GM19372 (cell line): ENCODE data around the gene DRC7.
A peak's percentile ranks its signal among the peaks of the same experiment; 100 is the strongest.
"Not testable (repeated sequence)": the region's sequence is repeated elsewhere in the genome, so short reads cannot be mapped to it uniquely, and the experiment has no call there.

Source experiments
- ATAC-seq: cut with Tn5 transposase; IDR thresholded peaks from one replicate; pipeline ENCODE4 v1.9.1; 2021; ENCODE audit warnings: mild to moderate bottlenecking, low read depth, moderate library complexity; ENCODE audit not compliant: unreplicated experiment

The DRC7 gene

GRCh38 chr16:57730771-57731730 is 36.4 kb downstream of the DRC7 start:
- no peak for ATAC-seq

- no peak for ATAC-seq
Observed at GRCh38 chr16:57732037-57732436, 37.4 kb downstream of the DRC7 start.

- no peak for ATAC-seq
Observed at GRCh38 chr16:57732714-57733113, 38.1 kb downstream of the DRC7 start.

GRCh38 chr16:57734308-57734924 is 39.8 kb downstream of the DRC7 start:
- no peak for ATAC-seq

- peak; percentile 90 for ATAC-seq
Observed at GRCh38 chr16:57734925-57735754, 40.5 kb downstream of the DRC7 start.

- ATAC-seq: no peak
Observed at GRCh38 chr16:57735755-57736418, 41.3 kb downstream of the DRC7 start, which contains the start of gene KATNB1. KATNB1 (plus strand) TSS chr16:57735770; CDS start chr16:57737244, 1,474 bp downstream.

GRCh38 chr16:57736419-57737351 is 42.1 kb downstream of the DRC7 start:
- ATAC-seq: no peak

- ATAC-seq: no peak
Observed at GRCh38 chr16:57738844-57739243, 44.2 kb downstream of the DRC7 start.

GRCh38 chr16:57739756-57740422 is 45.3 kb downstream of the DRC7 start:
- ATAC-seq: no peak

GRCh38 chr16:57740423-57741071 is 45.9 kb downstream of the DRC7 start:
- ATAC-seq: no peak

GRCh38 chr16:57741660-57742191 is 47.1 kb downstream of the DRC7 start:
- no peak for ATAC-seq

GRCh38 chr16:57742543-57742942 is 47.9 kb downstream of the DRC7 start:
- ATAC-seq: no peak

- ATAC-seq: no peak
Observed at GRCh38 chr16:57743458-57743857, 48.9 kb downstream of the DRC7 start.

- ATAC-seq: no peak
Observed at GRCh38 chr16:57743886-57744641, 49.5 kb downstream of the DRC7 start.

GRCh38 chr16:57744642-57744903 is 50.0 kb downstream of the DRC7 start:
- no peak for ATAC-seq

GRCh38 chr16:57745768-57746167 is 51.2 kb downstream of the DRC7 start:
- no peak for ATAC-seq

GRCh38 chr16:57746316-57746715 is 51.7 kb downstream of the DRC7 start:
- not testable (repeated sequence) for ATAC-seq
